ENCODE data around the gene NR5A1. TPM values are rescaled to one million over a fixed set of nuclear protein-coding genes. Genes with fewer than 3 reads are reported as not detected.

Gene NR5A1
- total RNA-seq, 4 donors from 2014 or later, result 0.17 TPM; not detected in 3

DNA sequence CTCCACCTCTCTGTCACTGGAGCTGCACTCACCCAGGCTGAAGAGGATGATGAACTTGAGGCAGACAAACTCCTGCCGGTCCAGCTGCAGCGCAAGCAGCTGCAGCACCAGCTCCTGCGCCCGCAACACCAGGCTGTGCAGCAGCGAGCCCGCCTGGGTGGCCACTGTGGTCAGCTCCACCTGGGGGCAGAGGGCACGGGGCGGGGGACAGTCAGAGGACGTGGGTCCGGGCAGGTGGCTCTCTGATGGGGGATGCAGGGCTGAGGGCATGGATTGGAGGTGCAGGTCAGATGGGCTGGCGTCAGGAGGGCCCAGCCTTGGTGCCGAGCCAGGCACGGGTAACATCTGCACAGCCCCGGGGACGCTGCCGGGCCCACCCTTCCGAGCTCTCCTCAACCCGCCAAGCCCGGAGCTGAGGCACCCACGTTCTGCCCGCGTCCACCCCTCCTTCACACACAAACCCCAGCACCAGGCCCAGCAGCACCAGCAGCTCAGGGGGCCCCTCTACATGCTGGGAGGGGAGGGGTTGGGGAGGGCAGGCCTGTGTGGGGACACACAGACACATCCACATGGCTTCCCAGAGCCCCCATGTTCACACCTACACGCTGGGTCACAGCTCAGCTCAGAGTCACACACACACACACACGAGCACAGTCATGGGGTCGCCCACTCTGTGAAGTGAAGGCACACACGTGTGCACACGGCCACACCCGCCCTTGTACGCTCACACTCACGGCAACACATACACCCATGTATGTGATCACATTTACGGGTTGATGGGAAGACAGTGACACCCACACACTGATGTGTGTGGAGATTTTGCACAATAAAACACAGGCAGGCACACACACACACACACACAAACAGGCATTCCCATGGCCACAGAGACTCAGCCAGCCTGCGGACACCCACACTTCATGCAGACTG is 15.9 kb downstream of the NR5A1 start:
- Histone ChIP-seq H3K9me3 (no peaks in the 10 kb centered on the region), H3K4me1 (no peaks in the 10 kb centered on the region), H3K27me3 (peaks cover 0 to 92% (median 4%) of the 10 kb centered on the region in 4 donors), H3K27ac (replicated peaks in 1 of 4) (no peak overlapping the region), H3K4me3 (no peak overlapping the region), H3K36me3 (no peaks in the 10 kb centered on the region)
- WGBS, result 87% methylated on average over 24 of the region's 32 CpGs
- TF ChIP-seq, protein P1, sequence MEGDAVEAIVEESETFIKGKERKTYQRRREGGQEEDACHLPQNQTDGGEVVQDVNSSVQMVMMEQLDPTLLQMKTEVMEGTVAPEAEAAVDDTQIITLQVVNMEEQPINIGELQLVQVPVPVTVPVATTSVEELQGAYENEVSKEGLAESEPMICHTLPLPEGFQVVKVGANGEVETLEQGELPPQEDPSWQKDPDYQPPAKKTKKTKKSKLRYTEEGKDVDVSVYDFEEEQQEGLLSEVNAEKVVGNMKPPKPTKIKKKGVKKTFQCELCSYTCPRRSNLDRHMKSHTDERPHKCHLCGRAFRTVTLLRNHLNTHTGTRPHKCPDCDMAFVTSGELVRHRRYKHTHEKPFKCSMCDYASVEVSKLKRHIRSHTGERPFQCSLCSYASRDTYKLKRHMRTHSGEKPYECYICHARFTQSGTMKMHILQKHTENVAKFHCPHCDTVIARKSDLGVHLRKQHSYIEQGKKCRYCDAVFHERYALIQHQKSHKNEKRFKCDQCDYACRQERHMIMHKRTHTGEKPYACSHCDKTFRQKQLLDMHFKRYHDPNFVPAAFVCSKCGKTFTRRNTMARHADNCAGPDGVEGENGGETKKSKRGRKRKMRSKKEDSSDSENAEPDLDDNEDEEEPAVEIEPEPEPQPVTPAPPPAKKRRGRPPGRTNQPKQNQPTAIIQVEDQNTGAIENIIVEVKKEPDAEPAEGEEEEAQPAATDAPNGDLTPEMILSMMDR (IDR thresholded peaks at IDR 0.05), result no peak
- no peak for TF ChIP-seq EP300 (IDR thresholded peaks at IDR 0.05)
- no peak for TF ChIP-seq POLR2A (IDR thresholded peaks at IDR 0.05; ENCODE audit: low read depth)
- no peak for TF ChIP-seq POLR2AphosphoS5 (IDR thresholded peaks at IDR 0.05)
- intact Hi-C loops (cut with DNase I), result no loop called here
- no peak for DNase-seq (ENCODE audit: extremely low spot score)

DNA sequence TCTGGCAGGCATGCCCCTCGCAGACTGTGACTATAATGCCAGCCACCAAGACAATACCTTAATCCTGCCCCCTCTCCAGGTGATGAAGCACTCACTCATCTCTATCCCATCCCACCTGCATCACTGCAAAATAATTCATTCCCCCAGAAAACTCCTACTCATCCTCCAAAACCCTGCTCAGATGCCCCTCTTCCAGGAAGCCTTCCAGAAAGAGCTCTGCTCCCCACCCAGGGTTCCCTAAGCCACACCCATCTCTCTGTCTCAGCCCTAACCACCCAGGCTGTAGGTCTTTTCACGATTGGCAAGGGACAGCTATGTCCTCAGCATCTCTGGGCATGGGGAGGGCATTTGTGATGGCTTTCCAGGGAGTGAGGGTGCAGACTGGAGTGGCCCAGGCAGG is 17.2 kb downstream of the NR5A1 start:
- intact Hi-C loops (cut with DNase I), result no loop called here
- 81% methylated on average over 2 of the region's 2 CpGs for WGBS
- Histone ChIP-seq H3K4me3 (no peak overlapping the region), H3K36me3 (no peaks in the 10 kb centered on the region), H3K27ac (replicated peaks in 1 of 4) (no peak overlapping the region), H3K4me1 (no peaks in the 10 kb centered on the region), H3K27me3 (peaks cover 0 to 92% (median 4%) of the 10 kb centered on the region in 4 donors), H3K9me3 (no peaks in the 10 kb centered on the region)
- DNase-seq (ENCODE audit: extremely low spot score), result no peak
- TF ChIP-seq EP300 (IDR thresholded peaks at IDR 0.05), result no peak
- TF ChIP-seq, protein P1 (IDR thresholded peaks at IDR 0.05), result no peak
- TF ChIP-seq POLR2AphosphoS5 (IDR thresholded peaks at IDR 0.05), result no peak
- no peak for TF ChIP-seq POLR2A (IDR thresholded peaks at IDR 0.05; ENCODE audit: low read depth)

DNA sequence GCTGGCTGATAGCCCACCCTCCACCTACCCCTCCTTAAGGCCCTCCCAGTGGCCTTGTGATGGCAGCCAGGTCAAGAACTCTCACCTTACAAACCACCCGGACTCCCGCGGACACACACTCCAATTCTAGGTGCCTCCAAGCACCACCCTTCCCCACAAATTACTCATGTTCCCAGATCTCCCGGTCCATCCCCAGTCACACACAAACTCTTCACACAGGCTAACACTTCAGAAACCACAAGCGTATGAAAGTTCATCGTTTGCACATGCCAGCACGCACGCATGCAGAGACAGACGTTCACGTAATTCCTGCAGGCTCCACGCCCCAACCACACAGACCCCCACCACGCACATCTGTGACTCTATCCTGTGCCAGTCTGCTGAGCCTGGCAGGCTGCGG is 18.0 kb downstream of the NR5A1 start:
- no peak overlapping the region for H3K27ac ChIP-seq (replicated peaks in 1 of 4)
- H3K4me1 ChIP-seq, result no peaks in the 10 kb centered on the region
- intact Hi-C loops (cut with DNase I), result no loop called here
- no peak overlapping the region for H3K4me3 ChIP-seq
- TF ChIP-seq EP300 (IDR thresholded peaks at IDR 0.05) (no peak), POLR2A (IDR thresholded peaks at IDR 0.05; ENCODE audit: low read depth) (no peak), POLR2AphosphoS5 (IDR thresholded peaks at IDR 0.05) (no peak)
- TF ChIP-seq, protein P1 (IDR thresholded peaks at IDR 0.05), result no peak
- H3K36me3 ChIP-seq, result no peaks in the 10 kb centered on the region
- DNase-seq (ENCODE audit: extremely low spot score), result no peak
- no peaks in the 10 kb centered on the region for H3K9me3 ChIP-seq
- H3K27me3 ChIP-seq, result peaks cover 0 to 88% (median 4%) of the 10 kb centered on the region in 4 donors
- WGBS, result 66% methylated on average over 13 of the region's 13 CpGs

DNA sequence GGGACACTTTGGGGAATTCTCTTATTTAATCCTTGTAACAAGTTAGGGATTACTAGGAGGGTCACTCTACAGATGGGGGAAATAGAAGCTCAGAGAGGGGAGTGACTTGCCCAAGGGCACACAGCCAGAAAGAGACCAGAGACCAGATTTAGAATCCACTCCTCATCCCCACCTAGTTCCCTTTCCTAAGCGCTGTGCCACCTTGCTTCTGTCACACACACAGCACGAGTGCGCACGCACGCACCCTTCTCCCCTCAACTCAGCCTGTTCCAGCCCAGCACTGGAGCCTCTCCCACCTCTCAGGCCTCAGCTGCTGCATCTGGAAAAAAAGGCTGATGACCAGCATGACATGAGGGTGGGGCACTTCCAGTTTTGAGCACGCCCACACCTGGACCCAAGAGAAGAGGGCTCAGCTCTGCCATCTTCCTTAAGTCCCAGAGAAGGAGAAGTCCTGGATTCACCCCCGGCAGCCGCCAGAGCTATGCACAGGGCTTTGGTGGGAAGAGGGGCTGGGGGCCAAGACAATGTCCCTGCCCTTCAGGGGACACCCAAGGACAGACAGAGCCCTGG is 18.5 kb downstream of the NR5A1 start:
- intact Hi-C loops (cut with DNase I), result no loop called here
- Histone ChIP-seq H3K27ac (replicated peaks in 1 of 4) (no peak overlapping the region), H3K36me3 (no peaks in the 10 kb centered on the region), H3K27me3 (peaks cover 0 to 84% (median 4%) of the 10 kb centered on the region in 4 donors), H3K4me1 (no peaks in the 10 kb centered on the region), H3K9me3 (no peaks in the 10 kb centered on the region), H3K4me3 (no peak overlapping the region)
- DNase-seq (ENCODE audit: extremely low spot score), result no peak
- WGBS, result 93% methylated on average over 8 of the region's 8 CpGs
- TF ChIP-seq, protein P1 (IDR thresholded peaks at IDR 0.05), result no peak
- TF ChIP-seq POLR2A (IDR thresholded peaks at IDR 0.05; ENCODE audit: low read depth), result no peak
- no peak for TF ChIP-seq POLR2AphosphoS5 (IDR thresholded peaks at IDR 0.05)
- TF ChIP-seq EP300 (IDR thresholded peaks at IDR 0.05), result no peak

Measured in esophagus muscularis mucosa (tissue), 4 donors.